Endothelial cell of umbilical vein (primary cell): ENCODE measurements around the gene INPP5B. TPM values are rescaled to one million over a fixed set of nuclear protein-coding genes. Genes with fewer than 3 reads are reported as not detected.

Source experiments
- BruUV-seq: library from RNA; stranded (reverse); fragments of 400-500 nt; replicated peaks from 2 replicates; lab custom pipeline; 2021; lab: Mats Ljungman, UMichigan
- CTCF ChIA-PET: fragments of 300-600, 350-600 bp; sonication (Branson Sonifier 250); formaldehyde crosslinking; loops from one replicate; lab custom pipeline; 2021; ENCODE audit warnings: antibody characterized with exemption, inconsistent platforms; lab: Charles Lee
- POLR2A ChIA-PET: fragments of 300-600, 350-600 bp; sonication (Branson Sonifier 250); formaldehyde crosslinking; loops from one replicate; lab custom pipeline; 2021; ENCODE audit warnings: antibody characterized with exemption, inconsistent platforms; lab: Charles Lee
- DNase-seq: peaks from one replicate; pipeline ENCODE4 v3.0.0-alpha.2; 2011; ENCODE audit warnings: low read depth, low spot score
- FAIRE-seq: peaks from 2 replicates; lab custom pipeline; 2011; peaks lifted over from hg19 to GRCh38; lab: Jason Lieb, UNC
- H2AFZ ChIP-seq: 2 replicates; pipeline ENCODE4 v1.6.0; 2012; ENCODE audit warnings: low read depth, low read length, control low read depth, inconsistent platforms
- H3K27ac ChIP-seq: 2 replicates; pipeline ENCODE4 v1.5.1; 2011; ENCODE audit warnings: low read depth, mild to moderate bottlenecking, control low read depth, low read length, moderate library complexity; ENCODE audit not compliant: insufficient read depth
- H3K27me3 ChIP-seq, 2 experiments: 2 replicates each; pipeline versions ENCODE4 v1.6.0 to v1.6.1; 2011; ENCODE audit warnings: low read length in 2 of 2, mixed read lengths in 1 of 2; ENCODE audit not compliant: control insufficient read depth in 2 of 2, insufficient read depth in 2 of 2
- H3K36me3 ChIP-seq, 2 experiments: 2 replicates in 1 of 2; 3 replicates in 1 of 2; pipeline ENCODE4 v1.5.1; 2011; ENCODE audit warnings: low read length in 2 of 2, mild to moderate bottlenecking in 1 of 2, moderate library complexity in 1 of 2; ENCODE audit not compliant: control insufficient read depth in 2 of 2, insufficient read depth in 2 of 2; ENCODE audit errors: extremely low read depth in 1 of 2
- H3K4me1 ChIP-seq: 3 replicates; pipeline ENCODE4 v1.5.1; 2011; ENCODE audit warnings: mild to moderate bottlenecking, low read length; ENCODE audit not compliant: control insufficient read depth, insufficient read depth; ENCODE audit errors: extremely low read depth
- H3K4me2 ChIP-seq: 2 replicates; pipeline ENCODE4 v1.6.1; 2011; ENCODE audit warnings: low read length, control low read depth, mixed read lengths; ENCODE audit not compliant: insufficient read depth
- H3K4me3 ChIP-seq, 3 experiments: fragments of 200-600 bp in 1 of 3; sonication (generic), shearing (Covaris generic) in 1 of 3; replicated peaks in 1 of 3; 2 replicates each; pipeline ENCODE4 v1.5.1; 2011 to 2016; ENCODE audit warnings: control low read depth in 3 of 3, low read length in 3 of 3, mild to moderate bottlenecking in 2 of 3, inconsistent platforms in 1 of 3, low read depth in 1 of 3, moderate library complexity in 1 of 3; ENCODE audit not compliant: insufficient read depth in 1 of 3
- H3K79me2 ChIP-seq: 2 replicates; pipeline ENCODE4 v1.6.0; 2012; ENCODE audit warnings: low read length, inconsistent platforms; ENCODE audit not compliant: control insufficient read depth, insufficient read depth
- H3K9ac ChIP-seq: replicated peaks from 2 replicates; pipeline ENCODE3; 2011; ENCODE audit warnings: low read length, control low read depth; ENCODE audit not compliant: insufficient read depth; ENCODE audit errors: extremely low read depth
- H3K9me1 ChIP-seq: replicated peaks from 3 replicates; pipeline ENCODE4 v1.6.0; 2011; ENCODE audit warnings: mild to moderate bottlenecking, low read length; ENCODE audit not compliant: control insufficient read depth, insufficient read depth; ENCODE audit errors: extremely low read depth
- H3K9me3 ChIP-seq: replicated peaks from 2 replicates; pipeline ENCODE4 v1.5.1; 2012; ENCODE audit warnings: low read length, inconsistent platforms; ENCODE audit not compliant: control insufficient read depth, insufficient read depth
- H4K20me1 ChIP-seq: replicated peaks from 2 replicates; pipeline ENCODE3; 2011; ENCODE audit warnings: mild to moderate bottlenecking, low read length; ENCODE audit not compliant: control insufficient read depth, insufficient read depth; ENCODE audit errors: extremely low read depth
- CTCF ChIP-seq, 2 donors: IDR thresholded peaks; 1 replicate in 1 of 2; 2 replicates in 1 of 2; pipeline ENCODE4 v1.5.1; 2011; ENCODE audit warnings: low read length in 2 of 2, mild to moderate bottlenecking in 2 of 2, moderate library complexity in 2 of 2, control low read depth in 1 of 2, inconsistent platforms in 1 of 2, low read depth in 1 of 2; ENCODE audit not compliant: insufficient read depth in 1 of 2; ENCODE audit errors: extremely low read depth in 1 of 2
- EZH2 ChIP-seq: IDR thresholded peaks from 2 replicates; pipeline ENCODE4 v1.6.1; 2012; ENCODE audit warnings: borderline replicate concordance, low read depth, mild to moderate bottlenecking, moderate library complexity, low read length, inconsistent platforms; ENCODE audit not compliant: severe bottlenecking
- FOS ChIP-seq: IDR thresholded peaks from 2 replicates; pipeline ENCODE4 v1.6.1; 2011; ENCODE audit warnings: mild to moderate bottlenecking, low read length, moderate library complexity, borderline replicate concordance; ENCODE audit not compliant: insufficient read depth
- GATA2 ChIP-seq: IDR thresholded peaks from 2 replicates; pipeline ENCODE4 v1.7.0; 2011; ENCODE audit warnings: low read depth, mild to moderate bottlenecking, moderate library complexity, mixed read lengths, low read length; ENCODE audit not compliant: insufficient read length, insufficient read depth
- JUN ChIP-seq: IDR thresholded peaks from 2 replicates; pipeline ENCODE4 v1.6.1; 2011; ENCODE audit warnings: borderline replicate concordance, low read depth; ENCODE audit not compliant: insufficient read length, insufficient read depth
- MAX ChIP-seq: IDR thresholded peaks from 2 replicates; pipeline ENCODE4 v1.6.1; 2011; ENCODE audit not compliant: insufficient read depth, insufficient read length
- MYC ChIP-seq: IDR thresholded peaks from one replicate; pipeline ENCODE4 v1.6.1; 2011; ENCODE audit warnings: mild to moderate bottlenecking, low read depth, low read length
- POLR2A ChIP-seq: IDR thresholded peaks from 2 replicates; pipeline ENCODE4 v1.6.1; 2012; ENCODE audit warnings: low read depth, mild to moderate bottlenecking, control low read depth, low read length
- POLR2AphosphoS5 ChIP-seq: IDR thresholded peaks from 2 replicates; pipeline ENCODE4 v1.6.1; 2012; ENCODE audit warnings: low read depth, mild to moderate bottlenecking, control low read depth, low read length, moderate library complexity; ENCODE audit not compliant: insufficient read depth
- dilution Hi-C: fragments of 300-500 bp; cut with MboI; formaldehyde crosslinking; loops from one replicate; pipeline ENCODE4 v1.15.0; 2019; ENCODE audit warnings: low sequenced_read_pairs; ENCODE audit not compliant: extremely low pct_ligation_motif_present
- intact Hi-C: fragments of 100-400 bp; cut with micrococcal nuclease; formaldehyde crosslinking; loops from one replicate; pipeline ENCODE4 v1.10.0; 2022
- polyA plus RNA-seq, 4 experiments: library from polyadenylated mRNA; depleted of rRNA in 3 of 4; stranded (reverse) in 3 of 4; unstranded in 1 of 4; fragments of >200 nt; gene quantifications; 2 replicates each; pipeline versions ENCODE4 v1.2.1 to v1.2.3, GENCODE V29; 2011 to 2012; ENCODE audit warnings: missing spikeins in 1 of 4
- total RNA-seq: library from RNA; stranded (reverse); gene quantifications from 2 replicates; pipeline ENCODE4 v1.2.3, GENCODE V29; 2021

Gene INPP5B
- total and polyA plus RNA-seq, 2 donors (not counting 3 experiments of a cell fraction or from before 2014, with no cell fraction given) = 7.4 to 14.7 TPM

GRCh38 chr1:37893673-37894072 lies 53.2 kb downstream of the INPP5B start:
- POLR2A ChIA-PET = no interaction called here
- CTCF ChIA-PET = no interaction called here
- dilution Hi-C loops = no loop called here

More at GRCh38 chr1:37893673-37894072, 53.2 kb downstream of the INPP5B start:
- no TSS peak for BruUV-seq
- H3K27ac ChIP-seq = no peak overlapping the region
- no peaks in the 10 kb centered on the region for H4K20me1 ChIP-seq
- H3K79me2 ChIP-seq = no peaks in the 10 kb centered on the region
- H3K4me1 ChIP-seq = no peaks in the 10 kb centered on the region
- H3K9ac ChIP-seq = no peak overlapping the region
- DNase-seq (no peak), FAIRE-seq (no peak)
- no peaks in the 10 kb centered on the region for H3K27me3 ChIP-seq
- intact Hi-C loops = loop anchor here (5.0 kb wide), 1 partner anchor 54 kb away; the partner anchor contains the start of gene INPP5B
- H3K9me3 ChIP-seq = no peaks in the 10 kb centered on the region
- no peaks in the 10 kb centered on the region for H3K9me1 ChIP-seq
- no peak for TF ChIP-seq EZH2
- no peak for TF ChIP-seq JUN
- no peak for TF ChIP-seq MYC
- TF ChIP-seq FOS = no peak
- no peak for TF ChIP-seq GATA2
- no peak for TF ChIP-seq CTCF (IDR thresholded peaks at IDR 0.05; ENCODE audit: extremely low read depth in 1 of 2, insufficient read depth in 1 of 2, low read depth in 1 of 2, low read length in 2 of 2)
- TF ChIP-seq POLR2A = no peak
- TF ChIP-seq POLR2AphosphoS5 = no peak
- TF ChIP-seq MAX = no peak
- H3K36me3 ChIP-seq = peaks cover 2 to 5% of the 10 kb centered on the region in 2 experiments
- no peak overlapping the region for H3K4me2 ChIP-seq
- no peak overlapping the region for H2AFZ ChIP-seq
- no peak overlapping the region for H3K4me3 ChIP-seq
